ENCODE data around the gene SERGEF. TPM values are rescaled to one million over a fixed set of nuclear protein-coding genes. Genes with fewer than 3 reads are reported as not detected.

SERGEF gene
- total RNA-seq, 2 donors from 2014 or later = 23.2 to 36.2 TPM

DNA sequence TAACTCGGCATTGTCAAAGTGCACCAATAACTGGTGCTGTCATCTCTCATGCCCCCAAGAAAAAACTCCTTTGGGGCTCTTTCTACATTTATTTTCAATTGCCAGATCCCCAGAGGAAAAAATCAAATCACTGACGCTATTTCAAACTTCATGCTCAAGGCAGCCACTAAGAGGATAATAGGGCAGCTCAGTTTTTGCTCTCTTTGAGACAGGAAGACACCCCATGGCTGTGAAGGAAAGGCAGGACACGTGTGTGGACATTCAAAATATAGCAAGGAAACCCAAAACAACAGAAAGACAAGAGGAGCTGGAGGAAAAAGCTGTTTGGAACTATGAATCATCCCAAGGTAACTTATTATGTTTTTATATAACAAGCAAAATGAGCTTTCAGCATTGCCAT lies 83.7 kb downstream of the SERGEF start:
- intact Hi-C loops (cut with DNase I) = no loop called here
- Histone ChIP-seq H3K9ac (ENCODE audit: low read depth in 2 of 2, low read length in 2 of 2) (no peak overlapping the region), H3K36me3 (no peaks in the 10 kb centered on the region)

GRCh38 chr11:17927681-17928343 lies 85.0 kb downstream of the SERGEF start:
- H3K4me3 ChIP-seq = no peak overlapping the region
- TF ChIP-seq CTCF (IDR thresholded peaks at IDR 0.05) = no peak
- no peaks in the 10 kb centered on the region for H3K36me3 ChIP-seq
- H3K27ac ChIP-seq = no peak overlapping the region
- H3K9me3 ChIP-seq = no peaks in the 10 kb centered on the region
- no peaks in the 10 kb centered on the region for H3K27me3 ChIP-seq
- no peaks in the 10 kb centered on the region for H3K4me1 ChIP-seq
- no peak overlapping the region for H3K9ac ChIP-seq (ENCODE audit: low read depth in 2 of 2, low read length in 2 of 2)
- intact Hi-C loops (cut with DNase I) = no loop called here
- no peak for DNase-seq

More for the DNA sequence above, 83.7 kb downstream of the SERGEF start:
- Histone ChIP-seq H3K4me1 (no peaks in the 10 kb centered on the region), H3K27me3 (no peaks in the 10 kb centered on the region), H3K27ac (no peak overlapping the region), H3K9me3 (no peaks in the 10 kb centered on the region), H3K4me3 (no peak overlapping the region)
- TF ChIP-seq CTCF (IDR thresholded peaks at IDR 0.05) = no peak
- no peak for DNase-seq

- TF ChIP-seq CTCF (IDR thresholded peaks at IDR 0.05) = no peak
- no peak overlapping the region for H3K27ac ChIP-seq
- no peaks in the 10 kb centered on the region for H3K9me3 ChIP-seq
- no peak overlapping the region for H3K4me3 ChIP-seq
- H3K36me3 ChIP-seq = no peaks in the 10 kb centered on the region
- no peaks in the 10 kb centered on the region for H3K27me3 ChIP-seq
- H3K9ac ChIP-seq (ENCODE audit: low read depth in 2 of 2, low read length in 2 of 2) = no peak overlapping the region
- intact Hi-C loops (cut with DNase I) = no loop called here
- DNase-seq = no peak
- no peaks in the 10 kb centered on the region for H3K4me1 ChIP-seq
These were observed 85.8 kb downstream of the SERGEF start for GRCh38 chr11:17927041-17927440.

- H3K9ac ChIP-seq (ENCODE audit: low read depth in 2 of 2, low read length in 2 of 2) = no peak overlapping the region
- no peak overlapping the region for H3K27ac ChIP-seq
- H3K36me3 ChIP-seq = no peaks in the 10 kb centered on the region
- TF ChIP-seq CTCF (IDR thresholded peaks at IDR 0.05) = no peak
- H3K4me3 ChIP-seq = no peak overlapping the region
- H3K9me3 ChIP-seq = no peaks in the 10 kb centered on the region
- no peaks in the 10 kb centered on the region for H3K27me3 ChIP-seq
- H3K4me1 ChIP-seq = no peaks in the 10 kb centered on the region
- intact Hi-C loops (cut with DNase I) = no loop called here
- no peak for DNase-seq
These were observed 88.1 kb downstream of the SERGEF start for GRCh38 chr11:17924713-17925112.

- DNase-seq = no peak
- no peaks in the 10 kb centered on the region for H3K27me3 ChIP-seq
- H3K9me3 ChIP-seq = no peaks in the 10 kb centered on the region
- H3K4me3 ChIP-seq = no peak overlapping the region
- H3K4me1 ChIP-seq = no peaks in the 10 kb centered on the region
- no peaks in the 10 kb centered on the region for H3K36me3 ChIP-seq
- H3K9ac ChIP-seq (ENCODE audit: low read depth in 2 of 2, low read length in 2 of 2) = no peak overlapping the region
- intact Hi-C loops (cut with DNase I) = no loop called here
- no peak overlapping the region for H3K27ac ChIP-seq
- no peak for TF ChIP-seq CTCF (IDR thresholded peaks at IDR 0.05)
These were observed 89.6 kb downstream of the SERGEF start for GRCh38 chr11:17923217-17923616.
